GM19043 (cell line): ENCODE results near the gene DNAI1.
"Not testable (repeated sequence)": the region's sequence is repeated elsewhere in the genome, so short reads cannot be mapped to it uniquely, and the experiment has no call there.

Experiments used
- ATAC-seq: cut with Tn5 transposase; IDR thresholded peaks from one replicate; pipeline ENCODE4 v1.9.1; 2021; ENCODE audit warnings: low read depth; ENCODE audit not compliant: unreplicated experiment

The DNAI1 gene

GRCh38 chr9:34526026-34526425 lies 67.4 kb downstream of the DNAI1 start:
- no peak for ATAC-seq

- not testable (repeated sequence) for ATAC-seq
Observed at GRCh38 chr9:34532041-34532440, 73.4 kb downstream of the DNAI1 start.

- no peak for ATAC-seq
Observed at GRCh38 chr9:34536685-34537084, 78.1 kb downstream of the DNAI1 start.

- no peak for ATAC-seq
Observed at GRCh38 chr9:34540827-34541226, 82.2 kb downstream of the DNAI1 start.

- ATAC-seq = no peak
Observed at GRCh38 chr9:34541540-34541939, 82.9 kb downstream of the DNAI1 start.

- no peak for ATAC-seq
Observed at GRCh38 chr9:34544035-34544434, 85.4 kb downstream of the DNAI1 start.

GRCh38 chr9:34545497-34545896 lies 86.9 kb downstream of the DNAI1 start:
- no peak for ATAC-seq

- no peak for ATAC-seq
Observed at GRCh38 chr9:34546102-34546833, 87.7 kb downstream of the DNAI1 start.

- no peak for ATAC-seq
Observed at GRCh38 chr9:34546834-34547827, 88.5 kb downstream of the DNAI1 start.

- no peak for ATAC-seq
Observed at GRCh38 chr9:34547960-34548611, 89.5 kb downstream of the DNAI1 start.

GRCh38 chr9:34549407-34549732 lies 90.8 kb downstream of the DNAI1 start:
- no peak for ATAC-seq

GRCh38 chr9:34550016-34550680 lies 91.5 kb downstream of the DNAI1 start:
- no peak for ATAC-seq

GRCh38 chr9:34550681-34551270 lies 92.2 kb downstream of the DNAI1 start:
- ATAC-seq = no peak

GRCh38 chr9:34551751-34552605 lies 93.4 kb downstream of the DNAI1 start:
- ATAC-seq = no peak

GRCh38 chr9:34552606-34552981 lies 94.0 kb downstream of the DNAI1 start:
- ATAC-seq = no peak

- ATAC-seq = no peak
Observed at GRCh38 chr9:34552986-34553385, 94.4 kb downstream of the DNAI1 start.

- no peak for ATAC-seq
Observed at GRCh38 chr9:34553511-34554021, 95.0 kb downstream of the DNAI1 start.

- no peak for ATAC-seq
Observed at GRCh38 chr9:34554211-34555001, 95.8 kb downstream of the DNAI1 start.

GRCh38 chr9:34555002-34555348 lies 96.4 kb downstream of the DNAI1 start:
- ATAC-seq = no peak
